ENCODE measurements around the gene PPBP.
"Not testable (repeated sequence)": the region's sequence is repeated elsewhere in the genome, so short reads cannot be mapped to it uniquely, and the experiment has no call there.

The PPBP gene

DNA sequence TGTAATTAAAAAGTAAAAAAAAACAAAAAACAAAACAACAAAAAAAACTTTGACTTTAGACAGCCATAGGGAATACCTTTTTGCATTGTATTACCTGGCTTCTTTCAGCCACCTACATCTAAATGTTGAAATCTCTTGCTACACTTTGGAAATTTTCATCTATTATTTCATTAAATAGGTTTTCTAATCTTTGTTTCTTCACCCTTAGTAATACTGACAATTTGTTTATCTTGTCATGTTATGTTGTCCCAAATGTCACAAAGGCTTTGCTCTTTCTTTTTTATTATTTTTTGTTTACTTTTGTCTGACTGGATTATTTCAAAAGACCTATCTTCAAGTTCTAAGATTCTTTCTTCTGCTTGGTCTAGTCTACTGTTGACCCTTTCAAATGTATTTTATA, 13.6 kb downstream of the PPBP start:
- peaks cover 0 to 15% (median 5%) of the 10 kb centered on the region in 4 experiments for H3K4me1 ChIP-seq (ENCODE audit: control extremely low read depth in 1 of 4, control insufficient read depth in 4 of 4, insufficient read depth in 4 of 4, low read length in 3 of 4)
- POLR2A ChIA-PET: no interaction called here
- no peaks in the 10 kb centered on the region for H3K27me3 ChIP-seq (replicated peaks in 2 of 5; ENCODE audit: control insufficient read depth in 4 of 5, insufficient read depth in 5 of 5, low read length in 4 of 5)
- CTCF ChIA-PET: no interaction called here
- peaks cover 0 to 33% (median 5%) of the 10 kb centered on the region in 5 experiments for H3K9me3 ChIP-seq (ENCODE audit: control extremely low read depth in 1 of 5, control insufficient read depth in 4 of 5, insufficient read depth in 2 of 5, low read depth in 1 of 5, low read length in 4 of 5)
- no peaks in the 10 kb centered on the region for H3K36me3 ChIP-seq (ENCODE audit: control insufficient read depth in 4 of 4, insufficient read depth in 4 of 4, low read length in 3 of 4)
- DNase-seq: no peak
- no peak overlapping the region for H3K4me3 ChIP-seq (ENCODE audit: control insufficient read depth in 1 of 7, extremely low read depth in 1 of 7, insufficient read depth in 4 of 7, low read depth in 2 of 7, low read length in 6 of 7)
- no peak overlapping the region for H3K27ac ChIP-seq (ENCODE audit: insufficient read depth in 1 of 2, low read depth in 1 of 2, low read length in 2 of 2, poor library complexity in 1 of 2, severe bottlenecking in 2 of 2)

DNA sequence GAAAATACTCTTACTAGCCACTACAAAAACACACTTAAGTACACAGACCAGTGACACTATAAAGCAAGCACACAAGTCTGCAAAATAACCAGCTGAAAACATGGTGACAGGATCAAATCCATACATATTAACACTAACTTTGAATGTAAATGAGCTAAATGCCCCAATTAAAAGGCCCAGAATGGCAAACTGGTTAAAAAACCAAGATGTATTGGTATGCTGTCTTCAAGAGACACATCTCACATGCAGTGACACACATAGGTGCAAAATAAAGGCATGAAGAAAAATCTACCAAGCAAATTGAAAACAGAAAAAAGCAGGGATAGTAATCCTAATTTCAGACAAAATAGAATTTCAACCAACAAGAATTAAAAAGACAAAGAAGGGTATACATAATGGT, 17.0 kb downstream of the PPBP start:
- POLR2A ChIA-PET: no interaction called here
- no peak for DNase-seq
- Histone ChIP-seq H3K4me3 (ENCODE audit: control insufficient read depth in 1 of 7, extremely low read depth in 1 of 7, insufficient read depth in 4 of 7, low read depth in 2 of 7, low read length in 6 of 7) (no peak overlapping the region), H3K27me3 (replicated peaks in 2 of 5; ENCODE audit: control insufficient read depth in 4 of 5, insufficient read depth in 5 of 5, low read length in 4 of 5) (no peaks in the 10 kb centered on the region), H3K27ac (ENCODE audit: insufficient read depth in 1 of 2, low read depth in 1 of 2, low read length in 2 of 2, poor library complexity in 1 of 2, severe bottlenecking in 2 of 2) (no peak overlapping the region), H3K9me3 (ENCODE audit: control extremely low read depth in 1 of 5, control insufficient read depth in 4 of 5, insufficient read depth in 2 of 5, low read depth in 1 of 5, low read length in 4 of 5) (peaks cover 0 to 34% (median 8%) of the 10 kb centered on the region in 5 experiments), H3K36me3 (ENCODE audit: control insufficient read depth in 4 of 4, insufficient read depth in 4 of 4, low read length in 3 of 4) (no peaks in the 10 kb centered on the region), H3K4me1 (ENCODE audit: control extremely low read depth in 1 of 4, control insufficient read depth in 4 of 4, insufficient read depth in 4 of 4, low read length in 3 of 4) (no peaks in the 10 kb centered on the region)
- CTCF ChIA-PET: interaction anchor here (1.1 kb wide), 1 partner anchor 15 kb away, joined by 3 read pairs; no protein-coding TSS in a partner anchor

DNA sequence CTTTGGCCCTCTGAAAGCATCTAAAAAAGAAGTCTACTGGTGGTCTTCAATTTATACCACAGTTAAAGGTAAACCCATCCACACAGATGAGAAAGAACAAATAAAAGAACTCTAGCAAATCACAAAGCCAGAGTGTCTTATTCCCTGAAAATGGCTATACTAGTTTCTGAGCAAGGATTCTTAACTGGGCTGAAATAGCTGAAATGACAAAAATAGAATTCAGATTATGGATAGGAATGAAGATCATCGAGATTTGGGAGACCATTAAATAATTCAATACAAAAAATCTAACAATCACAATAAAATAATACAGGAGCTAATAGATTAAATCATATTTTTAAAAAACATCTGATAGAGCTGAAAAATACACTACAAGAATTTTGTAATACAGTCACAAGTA, 18.0 kb downstream of the PPBP start:
- WGBS (ENCODE audit: insufficient coverage): no CpG with 5 or more reads among the region's 1 CpG
- Histone ChIP-seq H3K27ac (ENCODE audit: insufficient read depth in 1 of 2, low read depth in 1 of 2, low read length in 2 of 2, poor library complexity in 1 of 2, severe bottlenecking in 2 of 2) (no peak overlapping the region), H3K27me3 (replicated peaks in 2 of 5; ENCODE audit: control insufficient read depth in 4 of 5, insufficient read depth in 5 of 5, low read length in 4 of 5) (no peaks in the 10 kb centered on the region), H3K4me3 (ENCODE audit: control insufficient read depth in 1 of 7, extremely low read depth in 1 of 7, insufficient read depth in 4 of 7, low read depth in 2 of 7, low read length in 6 of 7) (no peak overlapping the region), H3K36me3 (ENCODE audit: control insufficient read depth in 4 of 4, insufficient read depth in 4 of 4, low read length in 3 of 4) (no peaks in the 10 kb centered on the region), H3K9me3 (ENCODE audit: control extremely low read depth in 1 of 5, control insufficient read depth in 4 of 5, insufficient read depth in 2 of 5, low read depth in 1 of 5, low read length in 4 of 5) (peaks cover 0 to 34% (median 6%) of the 10 kb centered on the region in 5 experiments), H3K4me1 (ENCODE audit: control extremely low read depth in 1 of 4, control insufficient read depth in 4 of 4, insufficient read depth in 4 of 4, low read length in 3 of 4) (no peaks in the 10 kb centered on the region)
- DNase-seq: no peak
- CTCF ChIA-PET: interaction anchor here (1.1 kb wide), 1 partner anchor 14 kb away, joined by 3 read pairs; no protein-coding TSS in a partner anchor
- POLR2A ChIA-PET: no interaction called here

DNA sequence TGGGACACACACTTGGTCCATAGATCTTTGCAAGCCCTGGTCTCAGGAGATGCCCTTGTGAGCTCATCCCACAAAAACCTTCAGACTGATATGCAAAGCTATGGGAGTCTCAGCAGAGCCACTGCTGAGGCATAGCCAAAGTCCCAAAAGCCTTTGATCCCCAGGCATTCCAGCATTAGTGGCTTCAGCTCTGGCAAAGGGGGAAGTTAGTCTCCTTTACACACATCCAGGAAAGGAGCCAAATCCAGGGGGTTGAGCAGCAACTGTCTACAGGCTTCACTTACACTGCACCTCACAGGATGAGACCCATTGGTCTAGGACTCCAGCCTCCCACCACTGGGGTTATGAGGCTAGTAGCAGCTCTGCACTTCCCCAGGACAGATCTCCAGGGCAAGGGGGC, 20.1 kb downstream of the PPBP start:
- CTCF ChIA-PET: interaction anchor here (1.6 to 1.8 kb wide), 2 partner anchors 11 to 20 kb away, joined by 3 to 6 read pairs; no protein-coding TSS in a partner anchor
- Histone ChIP-seq H3K9me3 (ENCODE audit: control extremely low read depth in 1 of 5, control insufficient read depth in 4 of 5, insufficient read depth in 2 of 5, low read depth in 1 of 5, low read length in 4 of 5) (peaks cover 0 to 22% (median 5%) of the 10 kb centered on the region in 5 experiments), H3K36me3 (ENCODE audit: control insufficient read depth in 4 of 4, insufficient read depth in 4 of 4, low read length in 3 of 4) (no peaks in the 10 kb centered on the region), H3K4me1 (ENCODE audit: control extremely low read depth in 1 of 4, control insufficient read depth in 4 of 4, insufficient read depth in 4 of 4, low read length in 3 of 4) (no peaks in the 10 kb centered on the region), H3K4me3 (ENCODE audit: control insufficient read depth in 1 of 7, extremely low read depth in 1 of 7, insufficient read depth in 4 of 7, low read depth in 2 of 7, low read length in 6 of 7) (no peak overlapping the region), H3K27me3 (replicated peaks in 2 of 5; ENCODE audit: control insufficient read depth in 4 of 5, insufficient read depth in 5 of 5, low read length in 4 of 5) (no peaks in the 10 kb centered on the region), H3K27ac (ENCODE audit: insufficient read depth in 1 of 2, low read depth in 1 of 2, low read length in 2 of 2, poor library complexity in 1 of 2, severe bottlenecking in 2 of 2) (no peak overlapping the region)
- no peak for DNase-seq
- POLR2A ChIA-PET: no interaction called here

DNA sequence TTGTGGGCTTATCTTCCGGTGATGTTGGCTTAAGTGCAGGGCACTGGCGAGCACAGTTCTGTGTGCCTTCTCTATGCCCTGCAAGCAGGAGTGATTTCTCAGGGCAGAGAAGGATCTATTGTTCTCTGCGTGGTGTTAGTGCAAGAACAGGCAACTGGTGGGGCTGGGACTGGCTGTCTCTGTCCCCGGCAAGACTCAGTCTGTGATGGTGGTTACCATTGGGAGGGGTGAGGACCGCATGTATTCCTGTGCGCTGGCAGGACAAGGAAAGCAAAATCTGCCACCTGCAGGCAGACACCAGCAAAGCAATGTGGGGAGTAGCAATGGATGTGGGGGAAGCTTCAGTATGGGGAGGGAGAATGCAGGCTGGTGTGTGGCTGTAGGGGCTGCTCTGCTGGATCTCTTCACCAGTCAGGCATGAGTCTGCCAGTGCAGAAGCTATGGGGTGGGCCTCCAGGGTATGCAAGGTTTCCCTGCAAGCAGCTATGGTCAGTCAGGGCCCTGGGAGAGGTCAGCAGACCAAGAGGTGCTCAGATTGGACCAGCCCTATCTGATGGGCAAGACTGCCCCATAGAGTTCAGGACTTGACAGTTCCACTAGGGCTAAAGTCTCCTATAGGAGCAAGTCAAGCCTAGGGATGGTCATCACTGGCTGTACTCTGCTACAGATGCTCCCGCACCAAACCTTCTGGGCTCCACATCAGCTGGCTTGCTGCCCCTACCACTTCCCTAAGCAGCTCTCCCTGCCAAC, 23.0 kb downstream of the PPBP start:
- Histone ChIP-seq H3K4me1 (ENCODE audit: control extremely low read depth in 1 of 4, control insufficient read depth in 4 of 4, insufficient read depth in 4 of 4, low read length in 3 of 4) (no peaks in the 10 kb centered on the region), H3K9me3 (ENCODE audit: control extremely low read depth in 1 of 5, control insufficient read depth in 4 of 5, insufficient read depth in 2 of 5, low read depth in 1 of 5, low read length in 4 of 5) (peaks cover 0 to 16% (median 8%) of the 10 kb centered on the region in 5 experiments), H3K4me3 (ENCODE audit: control insufficient read depth in 1 of 7, extremely low read depth in 1 of 7, insufficient read depth in 4 of 7, low read depth in 2 of 7, low read length in 6 of 7) (no peak overlapping the region), H3K27me3 (replicated peaks in 2 of 5; ENCODE audit: control insufficient read depth in 4 of 5, insufficient read depth in 5 of 5, low read length in 4 of 5) (no peaks in the 10 kb centered on the region), H3K36me3 (ENCODE audit: control insufficient read depth in 4 of 4, insufficient read depth in 4 of 4, low read length in 3 of 4) (no peaks in the 10 kb centered on the region), H3K27ac (ENCODE audit: insufficient read depth in 1 of 2, low read depth in 1 of 2, low read length in 2 of 2, poor library complexity in 1 of 2, severe bottlenecking in 2 of 2) (no peak overlapping the region)
- 97% methylated on average over 6 of the region's 7 CpGs for WGBS (ENCODE audit: insufficient coverage)
- no peak for DNase-seq
- ChIA-PET POLR2A (no interaction called here), CTCF (interaction anchor here (1.3 kb wide), 1 partner anchor 70 kb away, joined by 3 read pairs; no protein-coding TSS in a partner anchor)

DNA sequence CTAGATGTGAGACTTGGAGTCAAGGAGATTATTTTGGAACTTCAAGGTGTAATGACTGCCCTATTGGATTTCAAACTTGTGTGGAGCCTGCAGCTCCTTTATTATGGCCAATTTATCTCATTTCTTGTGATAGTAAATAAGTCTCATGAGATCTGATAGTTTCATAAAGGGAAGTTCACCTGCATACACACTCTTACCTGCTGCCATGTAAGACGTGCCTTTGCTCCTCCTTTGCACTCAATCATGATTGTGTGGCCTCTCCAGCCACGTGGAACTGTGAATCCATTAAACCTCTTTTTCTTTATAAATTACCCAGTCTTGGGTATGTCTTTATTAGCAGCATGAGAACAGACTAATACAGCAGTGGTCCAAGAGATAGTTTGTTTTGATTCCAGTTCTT, 25.3 kb downstream of the PPBP start:
- Histone ChIP-seq H3K36me3 (ENCODE audit: control insufficient read depth in 4 of 4, insufficient read depth in 4 of 4, low read length in 3 of 4) (no peaks in the 10 kb centered on the region), H3K27me3 (replicated peaks in 2 of 5; ENCODE audit: control insufficient read depth in 4 of 5, insufficient read depth in 5 of 5, low read length in 4 of 5) (no peaks in the 10 kb centered on the region), H3K27ac (ENCODE audit: insufficient read depth in 1 of 2, low read depth in 1 of 2, low read length in 2 of 2, poor library complexity in 1 of 2, severe bottlenecking in 2 of 2) (no peak overlapping the region), H3K4me3 (ENCODE audit: control insufficient read depth in 1 of 7, extremely low read depth in 1 of 7, insufficient read depth in 4 of 7, low read depth in 2 of 7, low read length in 6 of 7) (no peak overlapping the region), H3K9me3 (ENCODE audit: control extremely low read depth in 1 of 5, control insufficient read depth in 4 of 5, insufficient read depth in 2 of 5, low read depth in 1 of 5, low read length in 4 of 5) (peaks cover 0 to 12% (median 4%) of the 10 kb centered on the region in 5 experiments), H3K4me1 (ENCODE audit: control extremely low read depth in 1 of 4, control insufficient read depth in 4 of 4, insufficient read depth in 4 of 4, low read length in 3 of 4) (no peaks in the 10 kb centered on the region)
- no peak for DNase-seq
- CTCF ChIA-PET: no interaction called here
- POLR2A ChIA-PET: interaction anchor here (0.7 kb wide), 1 partner anchor 919 kb away, joined by 3 read pairs; no protein-coding TSS in a partner anchor
- WGBS (ENCODE audit: insufficient coverage): 88% methylated on average over 2 of the region's 2 CpGs

DNA sequence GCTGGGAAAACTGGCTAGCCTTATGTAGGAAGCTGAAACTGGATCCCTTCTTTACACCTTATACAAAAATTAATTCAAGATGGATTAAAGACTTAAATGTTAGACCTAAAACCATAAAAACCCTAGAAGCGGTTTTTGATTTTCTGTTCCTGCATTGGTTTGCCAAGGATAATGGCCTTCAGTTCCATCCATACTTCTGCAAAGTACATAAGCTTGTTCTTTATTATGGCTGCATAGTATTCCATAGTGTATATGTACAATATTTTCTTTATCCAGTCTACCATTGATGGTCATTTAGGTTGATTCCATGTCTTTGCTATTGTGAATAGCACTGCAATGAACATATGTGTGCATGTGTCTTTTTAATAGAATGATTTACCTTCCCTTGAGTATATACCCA, 28.9 kb downstream of the PPBP start:
- POLR2A ChIA-PET; H3K27ac ChIP-seq (ENCODE audit: insufficient read depth in 1 of 2, low read depth in 1 of 2, low read length in 2 of 2, poor library complexity in 1 of 2, severe bottlenecking in 2 of 2); H3K4me3 ChIP-seq (ENCODE audit: control insufficient read depth in 1 of 7, extremely low read depth in 1 of 7, insufficient read depth in 4 of 7, low read depth in 2 of 7, low read length in 6 of 7); H3K36me3 ChIP-seq (ENCODE audit: control insufficient read depth in 4 of 4, insufficient read depth in 4 of 4, low read length in 3 of 4); DNase-seq; H3K4me1 ChIP-seq (ENCODE audit: control extremely low read depth in 1 of 4, control insufficient read depth in 4 of 4, insufficient read depth in 4 of 4, low read length in 3 of 4); H3K27me3 ChIP-seq (replicated peaks in 2 of 5; ENCODE audit: control insufficient read depth in 4 of 5, insufficient read depth in 5 of 5, low read length in 4 of 5); CTCF ChIA-PET: not testable (repeated sequence)
- H3K9me3 ChIP-seq (ENCODE audit: control extremely low read depth in 1 of 5, control insufficient read depth in 4 of 5, insufficient read depth in 2 of 5, low read depth in 1 of 5, low read length in 4 of 5): peaks cover 0 to 12% (median 4%) of the 10 kb centered on the region in 5 experiments
- no CpG with 5 or more reads among the region's 1 CpG for WGBS (ENCODE audit: insufficient coverage)

Measured in common myeloid progenitor, CD34-positive (primary cell).